ENCODE results near the gene PAX7. TPM values are rescaled to one million over a fixed set of nuclear protein-coding genes. Genes with fewer than 3 reads are reported as not detected.
A peak's percentile ranks its signal among the peaks of the same experiment; 100 is the strongest.

PAX7 gene
- total and polyA plus RNA-seq, 2 experiments from 2014 or later, result not detected

DNA sequence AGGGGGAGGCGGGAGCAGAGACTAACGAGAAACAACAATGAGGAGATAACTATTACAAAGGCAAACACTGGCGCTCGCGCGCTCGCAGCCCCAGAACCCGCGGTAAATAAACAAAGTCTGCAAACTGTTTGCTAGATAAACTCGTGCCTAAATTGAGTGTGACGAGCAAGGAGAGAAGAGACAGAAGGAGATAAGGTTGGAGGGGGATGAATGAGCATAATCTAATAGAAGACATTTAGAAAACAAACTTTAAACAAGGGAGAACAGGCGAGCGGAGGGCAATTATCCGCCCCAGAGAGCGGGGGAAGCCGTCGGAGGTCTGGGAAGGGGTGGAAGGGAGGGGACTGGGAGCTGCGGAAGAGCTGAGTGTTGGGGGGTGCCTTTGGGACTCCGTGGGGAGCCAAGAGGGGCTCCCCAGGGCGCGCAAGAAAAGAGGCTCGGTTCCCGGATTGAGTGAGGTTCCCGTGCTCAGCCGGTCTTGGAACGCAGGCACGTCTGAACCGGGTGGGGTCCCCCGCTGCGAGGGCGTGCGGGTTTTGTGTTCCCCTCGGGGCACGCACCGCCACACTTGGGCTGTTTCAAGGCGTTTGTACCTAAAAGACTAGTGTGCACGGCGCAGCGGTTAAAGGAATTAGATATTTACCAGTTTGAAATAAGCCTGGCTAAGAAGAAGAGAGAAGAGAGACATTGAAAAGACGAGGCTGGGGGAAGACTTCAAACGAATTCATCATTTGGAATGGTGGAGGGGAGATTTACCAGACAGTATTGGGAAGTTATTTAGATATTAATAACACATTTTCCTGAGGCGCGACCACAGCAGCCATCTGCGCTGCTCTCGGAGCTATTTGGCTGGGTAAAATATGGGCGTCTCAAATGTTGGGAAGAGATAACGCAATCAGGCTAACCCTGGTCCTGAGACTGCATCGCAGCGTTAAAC, 10.6 kb downstream of the PAX7 start:
- H3K9me3 ChIP-seq (ENCODE audit: low read depth), result no peaks in the 10 kb centered on the region
- no peak for DNase-seq (ENCODE audit: low read depth in 1 of 2, low spot score in 1 of 2)
- no peak for TF ChIP-seq CTCF (IDR thresholded peaks at IDR 0.05; ENCODE audit: low read depth, low read length)
- H3K27me3 ChIP-seq, result peaks cover 100% of the 10 kb centered on the region
- no peaks in the 10 kb centered on the region for H3K36me3 ChIP-seq
- peaks cover 9% of the 10 kb centered on the region for H3K4me1 ChIP-seq (ENCODE audit: low read depth)
- H3K27ac ChIP-seq, result no peak overlapping the region
- H3K4me3 ChIP-seq, result no peak overlapping the region

DNA sequence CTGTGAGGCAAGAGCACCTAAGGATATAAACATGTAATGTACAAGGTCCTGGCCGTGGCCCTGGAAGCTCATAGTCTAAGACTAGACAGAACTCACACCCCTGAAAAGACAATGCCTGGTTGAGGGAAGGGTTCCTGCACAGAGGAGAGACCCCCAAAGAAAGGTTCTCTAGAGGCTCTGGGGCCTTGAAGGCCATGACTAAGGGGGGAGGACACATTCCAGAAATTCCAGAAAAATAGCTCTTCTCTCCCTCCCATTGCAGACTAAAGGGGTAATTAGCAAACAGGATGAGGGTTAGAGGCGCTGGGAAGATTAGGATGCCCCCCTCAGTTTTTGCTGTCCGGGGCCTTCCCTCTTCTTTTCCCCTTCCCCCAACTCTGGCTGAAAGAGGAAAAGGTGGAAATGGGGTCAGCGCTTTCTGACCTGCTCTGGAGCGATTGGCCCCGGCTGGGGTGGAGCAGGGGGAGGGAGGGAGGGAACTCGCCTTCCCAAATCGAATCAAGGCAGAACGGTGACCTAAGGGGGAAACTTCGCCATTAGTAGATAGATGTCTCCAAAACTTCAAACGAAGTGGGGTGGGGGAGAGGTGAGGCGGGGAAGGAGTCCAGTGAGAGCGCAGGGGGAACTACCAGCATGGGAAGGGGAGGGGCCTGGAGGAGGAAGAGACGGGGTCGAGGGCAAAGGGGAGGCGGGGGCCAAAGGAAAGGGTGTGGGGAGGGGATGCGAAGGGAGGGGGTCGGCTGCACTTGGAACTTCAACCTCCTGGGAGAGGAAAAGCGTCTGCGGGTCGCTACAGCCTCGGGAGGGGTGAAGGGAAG, 11.8 kb downstream of the PAX7 start:
- TF ChIP-seq CTCF (IDR thresholded peaks at IDR 0.05; ENCODE audit: low read depth, low read length), result no peak
- Histone ChIP-seq H3K9me3 (ENCODE audit: low read depth) (no peaks in the 10 kb centered on the region), H3K27me3 (peaks cover 100% of the 10 kb centered on the region), H3K27ac (no peak overlapping the region), H3K4me3 (no peak overlapping the region), H3K36me3 (no peaks in the 10 kb centered on the region), H3K4me1 (ENCODE audit: low read depth) (peaks cover 14% of the 10 kb centered on the region)
- DNase-seq (ENCODE audit: low read depth in 1 of 2, low spot score in 1 of 2), result no peak

GRCh38 chr1:18643154-18644012, 12.7 kb downstream of the PAX7 start:
- Histone ChIP-seq H3K27me3 (peaks cover 100% of the 10 kb centered on the region), H3K27ac (no peak overlapping the region), H3K4me1 (ENCODE audit: low read depth) (peaks cover 14% of the 10 kb centered on the region), H3K36me3 (no peaks in the 10 kb centered on the region), H3K4me3 (peak overlapping the region; percentile 1), H3K9me3 (ENCODE audit: low read depth) (no peaks in the 10 kb centered on the region)
- no peak for TF ChIP-seq CTCF (IDR thresholded peaks at IDR 0.05; ENCODE audit: low read depth, low read length)
- DNase-seq (ENCODE audit: low read depth in 1 of 2, low spot score in 1 of 2), result peak in 1 of 2 donors; percentile 42

DNA sequence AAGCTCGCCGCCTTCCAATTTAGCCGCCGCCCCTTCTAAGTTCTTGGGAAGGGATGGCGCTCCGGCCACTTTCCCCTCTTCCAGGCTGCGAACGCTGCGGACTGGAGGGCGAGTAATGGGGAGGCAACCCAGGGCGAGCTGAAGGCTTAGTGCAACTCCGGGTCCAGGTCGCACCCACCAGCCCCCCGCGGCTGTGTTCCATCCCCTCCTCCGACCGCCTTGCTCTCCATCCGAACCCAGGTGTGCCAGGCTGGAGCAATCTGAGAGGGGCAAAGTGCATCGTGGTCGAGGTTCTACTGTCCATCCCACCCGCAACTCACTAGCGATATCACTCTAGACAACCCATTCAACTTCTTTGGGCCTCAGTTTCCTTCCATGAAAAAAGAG, 13.4 kb downstream of the PAX7 start:
- DNase-seq (ENCODE audit: low read depth in 1 of 2, low spot score in 1 of 2), result no peak
- no peaks in the 10 kb centered on the region for H3K9me3 ChIP-seq (ENCODE audit: low read depth)
- H3K4me3 ChIP-seq, result no peak overlapping the region
- TF ChIP-seq CTCF (IDR thresholded peaks at IDR 0.05; ENCODE audit: low read depth, low read length), result no peak
- H3K27me3 ChIP-seq, result peaks cover 100% of the 10 kb centered on the region
- no peak overlapping the region for H3K27ac ChIP-seq
- no peaks in the 10 kb centered on the region for H3K36me3 ChIP-seq
- peaks cover 14% of the 10 kb centered on the region for H3K4me1 ChIP-seq (ENCODE audit: low read depth)

GRCh38 chr1:18644446-18644845, 13.8 kb downstream of the PAX7 start:
- no peak overlapping the region for H3K4me3 ChIP-seq
- no peak overlapping the region for H3K27ac ChIP-seq
- no peaks in the 10 kb centered on the region for H3K36me3 ChIP-seq
- H3K9me3 ChIP-seq (ENCODE audit: low read depth), result no peaks in the 10 kb centered on the region
- peaks cover 14% of the 10 kb centered on the region for H3K4me1 ChIP-seq (ENCODE audit: low read depth)
- DNase-seq (ENCODE audit: low read depth in 1 of 2, low spot score in 1 of 2), result no peak
- H3K27me3 ChIP-seq, result peaks cover 100% of the 10 kb centered on the region
- TF ChIP-seq CTCF (IDR thresholded peaks at IDR 0.05; ENCODE audit: low read depth, low read length), result no peak

Measured in cardiac muscle cell (in vitro differentiated cells and primary cell).